ENCODE data around the gene AP5S1.

AP5S1 gene

DNA sequence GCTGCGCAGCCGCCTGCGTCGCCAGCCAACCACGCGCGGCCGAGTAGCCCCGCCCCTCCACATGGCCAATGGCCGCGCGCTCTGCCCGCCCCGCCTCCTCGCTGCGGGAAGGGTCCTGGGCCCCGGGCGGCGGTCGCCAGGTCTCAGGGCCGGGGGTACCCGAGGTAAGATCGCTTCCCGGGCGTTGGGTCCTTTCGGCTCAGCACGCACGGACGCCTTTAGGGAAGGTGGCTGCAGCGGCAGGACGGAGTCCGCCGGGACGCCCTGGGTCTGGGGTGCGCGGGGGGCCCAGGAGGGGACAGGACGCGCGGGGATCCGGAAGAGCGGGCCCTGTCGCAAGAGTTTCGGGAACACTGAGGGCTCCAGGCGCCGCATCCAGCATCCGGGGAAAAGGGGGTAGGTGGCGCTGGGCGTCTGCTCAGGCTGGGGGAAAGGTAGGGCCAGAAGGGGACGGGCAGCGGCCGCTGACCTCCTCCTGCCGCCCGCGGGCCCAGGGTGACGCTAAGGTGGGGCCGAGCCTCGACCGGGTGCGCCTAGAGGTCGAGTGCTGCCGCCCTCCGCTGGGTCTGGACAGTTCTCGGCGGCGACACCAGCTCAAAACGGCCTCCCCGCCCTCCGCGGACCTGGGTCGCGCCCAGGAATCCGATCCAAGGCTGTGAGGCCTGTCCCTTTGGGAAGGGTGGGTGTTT lies 26.5 kb downstream of the AP5S1 start, which contains the start of gene MAVS:
Gene MAVS, plus strand, starts transcription at position 95 of the 689 bp plus-strand sequence. CDS start 7,791 bp downstream, outside the sequence.
- peak; percentile 90 for DNase-seq

DNA sequence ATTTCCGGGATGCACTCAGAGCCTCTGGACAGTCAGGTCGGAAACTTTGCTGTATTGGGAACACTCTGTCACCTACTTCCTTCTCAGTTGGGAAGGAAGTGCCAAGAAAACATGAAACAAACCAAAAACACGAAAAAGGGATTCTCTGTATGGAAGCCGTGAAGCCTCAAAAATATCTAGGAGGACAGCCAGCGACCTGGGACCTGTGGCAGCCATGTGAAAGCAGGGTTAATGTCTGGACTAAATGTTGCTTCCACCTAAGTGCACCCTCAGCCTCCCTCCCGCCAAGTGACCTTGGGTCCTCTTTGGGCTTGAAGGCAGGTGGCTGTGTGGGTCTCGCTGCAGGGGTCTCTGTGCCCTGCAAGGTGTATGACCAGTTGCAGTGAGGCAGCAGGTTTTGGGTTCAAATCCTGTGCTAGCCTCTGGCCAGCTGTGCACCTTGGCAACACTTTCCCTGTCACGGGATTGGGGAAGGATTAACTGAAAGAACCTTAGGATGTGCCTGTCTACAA lies 27.1 kb downstream of the AP5S1 start:
- peak; percentile 9 for DNase-seq

GRCh38 chr20:3848565-3848964 lies 28.2 kb downstream of the AP5S1 start:
- DNase-seq, result no peak

DNA sequence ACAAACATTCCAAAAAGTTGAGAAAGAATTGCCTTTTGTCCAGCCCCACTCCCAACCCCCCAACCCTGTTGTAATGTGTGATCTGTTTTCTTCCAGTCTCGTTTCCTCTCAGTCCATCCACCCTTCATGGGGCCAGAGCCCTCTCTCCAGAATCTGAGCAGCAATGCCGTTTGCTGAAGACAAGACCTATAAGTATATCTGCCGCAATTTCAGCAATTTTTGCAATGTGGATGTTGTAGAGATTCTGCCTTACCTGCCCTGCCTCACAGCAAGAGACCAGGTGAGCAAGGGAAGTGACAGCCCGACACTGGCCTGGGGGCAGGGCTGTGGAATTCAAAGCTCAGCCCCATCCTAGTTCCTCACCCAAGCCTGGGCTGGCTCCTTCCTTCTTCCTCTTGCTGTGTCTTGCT lies 34.1 kb downstream of the AP5S1 start:
- no peak for DNase-seq

- DNase-seq, result no peak
Measured at GRCh38 chr20:3857405-3857804, 37.1 kb downstream of the AP5S1 start.

DNA sequence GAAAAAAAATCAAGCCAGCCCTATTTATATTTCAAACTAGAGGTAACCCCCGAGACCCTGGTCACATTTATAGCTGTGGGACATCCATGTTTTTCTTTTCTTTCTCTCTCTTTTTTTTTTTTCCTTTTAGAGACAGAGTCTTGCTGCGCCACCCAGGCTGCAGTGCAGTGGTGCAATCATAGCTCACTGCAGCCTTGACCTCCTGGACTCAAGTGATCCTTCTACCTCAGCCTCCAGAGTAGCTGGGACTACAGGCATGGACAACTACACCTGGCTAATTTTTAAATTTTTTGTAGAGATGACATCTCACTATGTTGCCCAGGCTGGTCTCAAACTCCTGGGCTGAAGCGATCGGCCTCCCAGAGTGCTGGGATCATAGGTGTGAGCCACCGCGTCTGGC lies 38.3 kb downstream of the AP5S1 start:
- no peak for DNase-seq

- DNase-seq, result no peak
Measured at GRCh38 chr20:3861191-3861590, 40.8 kb downstream of the AP5S1 start.

- DNase-seq, result no peak
Measured at GRCh38 chr20:3862333-3862732, 42.0 kb downstream of the AP5S1 start.

DNA sequence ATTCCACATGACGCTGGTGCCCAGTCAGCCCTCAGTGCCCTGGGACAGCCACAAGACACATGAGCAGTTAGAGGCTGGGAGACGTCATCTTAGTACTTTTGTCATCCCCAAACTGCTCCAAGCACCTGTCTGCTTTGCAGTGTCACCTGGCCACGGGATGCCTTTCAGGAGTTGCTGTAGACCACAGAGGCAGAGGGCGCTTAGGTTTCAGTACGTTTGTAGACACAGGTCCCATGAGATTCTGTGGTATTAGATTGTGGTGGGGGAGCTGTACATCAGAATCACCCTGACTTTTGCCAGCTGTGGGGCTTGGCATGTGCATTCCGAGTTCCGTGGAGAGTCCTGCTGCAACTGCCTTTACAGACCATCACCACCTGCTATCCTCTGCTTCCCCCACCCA lies 43.0 kb downstream of the AP5S1 start:
- DNase-seq, result no peak

- no peak for DNase-seq
Measured at GRCh38 chr20:3864518-3864917, 44.2 kb downstream of the AP5S1 start.

GRCh38 chr20:3865152-3865886 lies 45.0 kb downstream of the AP5S1 start:
- DNase-seq, result no peak

DNA sequence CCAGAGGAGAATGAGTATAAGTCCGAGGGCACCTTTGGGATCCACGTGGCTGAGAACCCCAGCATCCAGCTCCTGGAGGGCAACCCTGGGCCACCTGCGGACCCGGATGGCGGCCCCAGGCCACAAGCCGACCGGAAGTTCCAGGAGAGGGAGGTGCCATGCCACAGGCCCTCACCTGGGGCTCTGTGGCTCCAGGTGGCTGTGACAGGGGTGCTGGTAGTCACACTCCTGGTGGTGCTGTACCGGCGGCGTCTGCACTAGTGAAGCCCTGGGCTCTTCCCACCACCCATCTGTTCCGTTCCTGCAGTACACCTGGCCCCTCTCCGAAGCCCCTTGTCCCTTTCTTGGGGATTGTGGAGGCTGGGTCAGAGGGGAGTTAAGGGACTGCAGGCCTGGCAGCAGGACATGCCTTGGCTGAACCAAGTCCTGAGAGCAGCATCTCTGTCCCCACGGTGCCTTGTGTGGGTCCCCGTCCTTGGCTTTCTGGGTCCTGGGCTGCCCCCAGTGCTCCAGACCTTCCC lies 45.6 kb downstream of the AP5S1 start:
- DNase-seq, result no peak

- DNase-seq, result no peak
Measured at GRCh38 chr20:3866464-3866863, 46.1 kb downstream of the AP5S1 start.

- DNase-seq, result no peak
Measured at GRCh38 chr20:3867802-3868201, 47.5 kb downstream of the AP5S1 start.

DNA sequence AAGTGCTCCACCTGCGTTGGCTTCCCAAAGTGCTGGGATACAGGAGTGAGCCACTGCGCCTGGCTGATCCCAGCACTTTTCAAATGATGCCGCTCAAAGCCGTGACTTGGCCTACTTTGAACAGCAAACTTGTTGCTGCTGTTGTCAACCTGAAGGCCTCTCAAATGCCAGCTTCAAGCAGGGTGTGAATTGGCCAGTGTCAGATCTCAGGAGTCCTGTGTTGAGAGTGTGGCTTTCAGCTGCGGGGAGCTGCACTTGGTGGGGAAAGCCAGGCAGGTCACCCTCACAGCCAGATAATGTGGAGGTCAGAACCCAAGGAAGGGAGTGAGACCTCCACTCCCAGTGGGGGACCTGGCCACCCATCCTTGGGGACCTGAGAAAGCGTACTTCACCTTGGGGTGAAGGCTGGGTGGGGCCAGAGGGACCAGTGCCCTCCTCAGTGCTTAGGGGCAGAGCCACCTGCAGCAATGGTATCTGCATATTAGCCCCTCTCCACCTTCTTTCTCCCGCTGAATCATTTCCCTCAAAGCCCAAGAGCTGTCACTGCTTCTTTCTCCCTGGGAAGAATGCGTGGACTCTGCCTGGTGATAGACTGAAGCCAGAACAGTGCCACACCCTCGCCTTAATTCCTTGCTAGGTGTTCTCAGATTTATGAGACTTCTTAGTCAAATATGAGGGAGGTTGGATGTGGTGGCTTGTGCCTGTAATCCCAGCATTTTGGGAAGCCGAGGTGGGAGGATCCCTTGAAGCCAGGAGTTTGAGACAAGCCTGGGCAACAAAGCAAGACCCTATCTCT lies 49.7 kb downstream of the AP5S1 start:
- no peak for DNase-seq

DNA sequence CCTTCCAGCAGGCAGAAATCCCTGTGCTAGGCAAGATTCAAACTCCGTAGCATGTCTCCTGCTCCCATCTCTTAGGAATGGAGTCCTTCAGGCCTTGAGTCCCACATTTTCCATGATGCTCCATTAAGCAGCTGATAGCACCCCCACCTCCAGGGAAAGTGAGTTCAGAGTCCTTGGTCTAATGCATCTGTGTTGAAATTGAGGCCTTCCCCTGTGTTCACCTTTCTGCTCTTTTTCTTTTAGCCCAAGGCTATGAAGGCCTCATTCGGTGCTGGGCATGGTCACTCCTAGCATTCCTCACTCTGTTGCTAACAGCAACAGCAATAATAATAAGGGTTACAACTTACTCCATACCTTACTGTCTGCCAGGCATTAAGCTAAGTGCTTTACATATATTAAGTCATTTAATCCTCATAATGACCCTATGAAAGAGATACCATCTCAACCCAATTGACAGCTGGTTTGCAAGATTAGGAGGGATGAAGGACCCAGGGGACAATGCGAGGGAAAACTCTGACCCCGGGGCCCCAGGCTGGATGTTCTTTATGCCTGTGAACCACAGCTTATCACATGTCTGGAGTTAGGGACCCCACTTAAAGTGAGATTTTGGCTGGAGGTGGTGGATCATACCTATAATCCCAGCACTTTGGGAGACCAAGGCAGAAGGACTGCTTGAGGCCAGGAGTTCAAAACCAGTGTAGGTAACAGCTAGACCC lies 51.4 kb downstream of the AP5S1 start:
- DNase-seq, result no peak

DNA sequence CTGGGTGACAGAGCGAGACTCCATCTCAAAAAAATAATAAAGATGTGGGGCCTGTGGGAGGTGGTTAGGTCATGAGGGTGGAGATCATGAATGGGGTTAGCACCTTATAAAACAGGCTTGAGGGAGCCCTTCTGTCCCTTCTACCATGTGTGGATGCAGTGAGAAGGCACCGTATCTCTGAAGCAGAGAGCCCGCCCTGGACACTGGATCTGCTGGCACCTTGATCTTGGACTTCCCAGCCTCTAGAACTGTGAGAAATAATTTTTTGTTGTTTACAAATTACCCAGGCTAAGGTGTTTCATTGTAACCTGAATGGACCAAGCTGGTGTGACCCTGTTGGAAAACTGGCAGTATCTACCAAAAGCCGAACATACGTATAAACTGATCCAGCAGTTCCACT lies 53.2 kb downstream of the AP5S1 start:
- no peak for DNase-seq

DNA sequence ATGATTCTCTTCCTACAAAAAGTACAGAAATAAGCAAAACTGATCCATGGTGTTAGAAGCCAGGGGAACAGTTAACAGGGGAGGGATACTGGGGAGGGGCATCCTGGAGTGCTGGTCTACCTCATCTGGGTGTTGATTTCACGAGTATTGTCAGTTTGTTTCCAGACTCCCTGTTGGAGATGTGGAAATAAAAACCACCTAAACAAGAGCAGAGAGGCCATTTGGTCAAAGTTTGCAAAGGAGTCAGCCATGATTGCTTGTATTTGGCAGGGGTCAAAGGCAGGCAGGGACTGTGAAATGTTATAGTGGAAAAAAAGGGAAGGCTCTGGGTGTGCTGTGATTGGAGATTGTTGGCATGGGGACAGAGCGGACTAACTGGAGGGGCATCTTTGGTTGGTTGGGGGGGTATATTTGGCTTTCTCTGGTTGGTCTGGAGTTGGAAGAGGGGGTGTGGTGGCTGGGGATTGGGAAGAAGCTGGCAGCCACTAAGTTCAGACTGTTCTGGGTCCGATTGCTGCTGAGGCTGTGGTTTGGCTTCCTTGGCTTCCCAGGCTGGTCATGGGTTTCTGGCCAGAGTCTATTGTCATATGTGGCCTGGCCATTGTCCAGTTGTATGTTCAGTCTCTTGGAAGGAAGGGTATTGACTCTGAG lies 54.0 kb downstream of the AP5S1 start:
- no peak for DNase-seq

- no peak for DNase-seq
Measured at GRCh38 chr20:3875378-3875974, 55.1 kb downstream of the AP5S1 start.

DNA sequence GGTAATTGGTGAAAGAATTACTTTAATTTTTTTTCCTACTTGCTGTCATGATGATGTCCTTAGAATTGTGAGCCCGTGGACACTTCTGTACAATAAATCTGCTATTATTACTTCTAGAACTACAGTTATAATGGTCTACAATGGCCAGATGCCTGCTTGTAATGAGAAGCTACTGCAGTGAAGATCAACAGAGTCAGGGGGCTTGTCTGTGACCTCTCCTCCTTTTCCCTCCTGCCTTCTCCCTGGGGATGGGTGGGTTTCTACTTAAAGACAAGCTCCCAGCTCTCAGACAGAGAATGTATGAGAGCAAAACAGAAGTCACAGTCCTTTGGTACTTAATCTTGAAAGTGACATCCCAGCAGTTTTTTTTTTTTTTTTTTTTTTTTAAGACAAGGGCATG lies 55.7 kb downstream of the AP5S1 start:
- DNase-seq, result no peak

GRCh38 chr20:3876676-3877075 lies 56.3 kb downstream of the AP5S1 start:
- no peak for DNase-seq

Measured in activated CD4-positive, alpha-beta T cell treated with anti-CD3 and anti-CD28 coated beads for 48 hours (primary cell).